ENCODE measurements around the gene CFLAR. TPM values are rescaled to one million over a fixed set of nuclear protein-coding genes. Genes with fewer than 3 reads are reported as not detected.
A peak's percentile ranks its signal among the peaks of the same experiment; 100 is the strongest.

CFLAR gene
- total RNA-seq, 1 experiment from 2014 or later = 7.6 TPM

GRCh38 chr2:201220102-201220570 is 104.2 kb downstream of the CFLAR start:
- no peak overlapping the region for H3K27ac ChIP-seq (ENCODE audit: insufficient read length, low read depth, low read length)
- no peak overlapping the region for H3K23ac ChIP-seq (ENCODE audit: insufficient read length, low read depth, low read length)
- H3K4me1 ChIP-seq (ENCODE audit: insufficient read depth, low read length) = peaks cover 6% of the 10 kb centered on the region; the same call in 1 of the 2 replicates
- no peak overlapping the region for H2BK5ac ChIP-seq (ENCODE audit: insufficient read length, low read length)
- no peak overlapping the region for H2BK20ac ChIP-seq (ENCODE audit: low read depth, low read length, poor library complexity, severe bottlenecking)
- H3K9me3 ChIP-seq (ENCODE audit: control insufficient read depth, low read depth, low read length) = no peaks in the 10 kb centered on the region
- no peaks in the 10 kb centered on the region; the same call in 1 of the 2 replicates for H3K27me3 Mint-ChIP-seq (ENCODE audit: low read depth)
- H3T11ph ChIP-seq (ENCODE audit: low read length) = no peak overlapping the region
- peak overlapping the region in 1 of 3 experiments; percentile 91; a peak in 3 of 7 replicates for H3K27ac Mint-ChIP-seq
- H2AK5ac ChIP-seq (ENCODE audit: insufficient read length, low read length) = no peak overlapping the region
- H4K5ac ChIP-seq (ENCODE audit: insufficient read length, low read depth, low read length) = no peak overlapping the region
- peak overlapping the region; percentile 45 for H3K4me2 ChIP-seq (ENCODE audit: insufficient read depth, insufficient read length, low read length)
- no CpG with 5 or more reads among the region's 4 CpGs for WGBS (ENCODE audit: extremely low coverage, insufficient read length, low lambda C conversion rate)
- H3K79me2 ChIP-seq (ENCODE audit: insufficient read depth, low read length) = no peaks in the 10 kb centered on the region
- no peak overlapping the region for H3K4ac ChIP-seq (ENCODE audit: low read depth, low read length)
- no peak overlapping the region for H2BK120ac ChIP-seq (ENCODE audit: low read depth, low read length, poor library complexity, severe bottlenecking)
- H3K18ac ChIP-seq (ENCODE audit: insufficient read length, low read depth, low read length) = no peak overlapping the region
- peaks cover 27 to 36% of the 10 kb centered on the region in 2 experiments for H3K4me1 Mint-ChIP-seq
- no peak overlapping the region for H3K14ac ChIP-seq (ENCODE audit: insufficient read depth, low read length)
- H4K91ac ChIP-seq (ENCODE audit: insufficient read length, low read depth, low read length) = peak overlapping the region; percentile 36
- H3K27me3 ChIP-seq (ENCODE audit: insufficient read depth, low read length) = no peaks in the 10 kb centered on the region
- no peak overlapping the region for H2AFZ ChIP-seq (ENCODE audit: low read length)
- H3K36me3 Mint-ChIP-seq (ENCODE audit: insufficient read depth in 1 of 3, low read depth in 3 of 3) = peaks cover 0 to 22% (median 0%) of the 10 kb centered on the region in 3 experiments; a peak in 2 of 7 replicates
- no peaks in the 10 kb centered on the region for H3K23me2 ChIP-seq (ENCODE audit: insufficient read length, low read depth, low read length, poor library complexity, severe bottlenecking)
- no peak for DNase-seq
- H4K20me1 ChIP-seq (ENCODE audit: control insufficient read depth, insufficient read depth, insufficient read length) = no peaks in the 10 kb centered on the region
- peak overlapping the region; percentile 16 to 30; a peak in 2 of 5 replicates for H3K4me3 Mint-ChIP-seq
- no peak overlapping the region for H3K56ac ChIP-seq (ENCODE audit: insufficient read length, low read depth, low read length)
- no peaks in the 10 kb centered on the region for H3K79me1 ChIP-seq (ENCODE audit: insufficient read depth, low read depth, low read length, poor library complexity, severe bottlenecking)
- no peak overlapping the region for H4K8ac ChIP-seq (replicated peaks; ENCODE audit: insufficient read length, low read depth, low read length)
- H2BK12ac ChIP-seq (ENCODE audit: insufficient read length, low read depth, low read length) = no peak overlapping the region
- TF ChIP-seq CTCF (conservative IDR thresholded peaks at IDR 0.05) = no peak
- no peak overlapping the region for H3K9ac ChIP-seq (ENCODE audit: extremely low read depth, insufficient read length, low read length)
- peaks cover 0 to 13% of the 10 kb centered on the region in 2 experiments; a peak in 2 of 5 replicates for H3K9me3 Mint-ChIP-seq
- no peak overlapping the region for H2BK15ac ChIP-seq (ENCODE audit: low read depth, low read length)

All from H9 (cell line).